Endothelial cell of umbilical vein (primary cell): ENCODE measurements around the gene SLC4A11.

Experiments used
- EZH2 ChIP-seq: IDR thresholded peaks from 2 replicates; pipeline ENCODE4 v1.6.1; 2012; ENCODE audit warnings: borderline replicate concordance, low read depth, mild to moderate bottlenecking, moderate library complexity, low read length, inconsistent platforms; ENCODE audit not compliant: severe bottlenecking
- MYC ChIP-seq: IDR thresholded peaks from one replicate; pipeline ENCODE4 v1.6.1; 2011; ENCODE audit warnings: mild to moderate bottlenecking, low read depth, low read length
- POLR2AphosphoS5 ChIP-seq: IDR thresholded peaks from 2 replicates; pipeline ENCODE4 v1.6.1; 2012; ENCODE audit warnings: low read depth, mild to moderate bottlenecking, control low read depth, low read length, moderate library complexity; ENCODE audit not compliant: insufficient read depth
- TF ChIP-seq, protein P1 (sequence below), 2 donors: IDR thresholded peaks; 1 replicate in 1 of 2; 2 replicates in 1 of 2; pipeline ENCODE4 v1.5.1; 2011; ENCODE audit warnings: low read length in 2 of 2, mild to moderate bottlenecking in 2 of 2, moderate library complexity in 2 of 2, control low read depth in 1 of 2, inconsistent platforms in 1 of 2, low read depth in 1 of 2; ENCODE audit not compliant: insufficient read depth in 1 of 2; ENCODE audit errors: extremely low read depth in 1 of 2

DNA sequence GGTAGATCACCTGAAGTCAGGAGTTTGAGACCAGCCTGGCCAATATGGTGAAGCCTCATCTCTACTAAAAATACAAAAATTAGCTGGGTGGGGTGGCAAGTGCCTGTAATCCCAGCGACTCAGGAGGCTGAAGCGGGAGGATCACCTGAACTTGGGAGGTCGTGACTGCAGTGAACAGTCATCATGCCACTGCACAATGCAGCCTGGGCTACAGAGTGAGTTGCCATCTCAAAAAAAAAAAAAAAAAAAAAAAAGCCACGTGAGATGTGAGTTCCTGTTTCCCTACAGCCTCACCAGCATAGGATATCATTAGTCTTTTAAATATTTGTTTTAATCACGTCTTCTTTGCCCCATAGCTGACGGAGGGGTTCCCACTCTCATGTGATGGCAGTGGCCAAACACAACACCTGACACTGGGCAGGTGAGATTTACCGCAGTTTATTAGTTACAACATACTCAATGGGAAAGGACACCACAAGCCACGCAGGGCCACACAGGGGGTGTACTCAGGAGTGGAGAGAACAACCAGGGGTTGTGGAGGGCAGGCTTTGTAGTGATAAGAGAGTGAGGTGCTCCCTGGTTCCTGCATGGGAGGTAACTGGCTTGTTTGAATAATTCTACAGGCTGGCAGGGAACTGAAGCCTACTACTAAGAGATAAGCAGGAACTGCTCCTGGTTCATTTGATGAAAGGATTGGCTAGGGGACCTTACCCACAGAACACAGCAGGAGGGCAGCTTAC lies 61.1 kb downstream of the SLC4A11 start:
- TF ChIP-seq, protein P1, sequence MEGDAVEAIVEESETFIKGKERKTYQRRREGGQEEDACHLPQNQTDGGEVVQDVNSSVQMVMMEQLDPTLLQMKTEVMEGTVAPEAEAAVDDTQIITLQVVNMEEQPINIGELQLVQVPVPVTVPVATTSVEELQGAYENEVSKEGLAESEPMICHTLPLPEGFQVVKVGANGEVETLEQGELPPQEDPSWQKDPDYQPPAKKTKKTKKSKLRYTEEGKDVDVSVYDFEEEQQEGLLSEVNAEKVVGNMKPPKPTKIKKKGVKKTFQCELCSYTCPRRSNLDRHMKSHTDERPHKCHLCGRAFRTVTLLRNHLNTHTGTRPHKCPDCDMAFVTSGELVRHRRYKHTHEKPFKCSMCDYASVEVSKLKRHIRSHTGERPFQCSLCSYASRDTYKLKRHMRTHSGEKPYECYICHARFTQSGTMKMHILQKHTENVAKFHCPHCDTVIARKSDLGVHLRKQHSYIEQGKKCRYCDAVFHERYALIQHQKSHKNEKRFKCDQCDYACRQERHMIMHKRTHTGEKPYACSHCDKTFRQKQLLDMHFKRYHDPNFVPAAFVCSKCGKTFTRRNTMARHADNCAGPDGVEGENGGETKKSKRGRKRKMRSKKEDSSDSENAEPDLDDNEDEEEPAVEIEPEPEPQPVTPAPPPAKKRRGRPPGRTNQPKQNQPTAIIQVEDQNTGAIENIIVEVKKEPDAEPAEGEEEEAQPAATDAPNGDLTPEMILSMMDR (IDR thresholded peaks at IDR 0.05; ENCODE audit: extremely low read depth in 1 of 2, insufficient read depth in 1 of 2, low read depth in 1 of 2, low read length in 2 of 2) = no peak
- no peak for TF ChIP-seq MYC
- no peak for TF ChIP-seq POLR2AphosphoS5
- no peak for TF ChIP-seq EZH2
